Airway epithelial cell (primary cell): Measurements from ENCODE around the gene GRN. TPM values are rescaled to one million over a fixed set of nuclear protein-coding genes. Genes with fewer than 3 reads are reported as not detected.

ENCODE experiments used
- total RNA-seq: library from RNA; depleted of rRNA; stranded (reverse); fragments of >200 nt; gene quantifications from 2 replicates; pipeline ENCODE4 v1.2.3, GENCODE V29; 2015

GRN gene
- 475 and 574 TPM in 2 replicates for total RNA-seq

DNA sequence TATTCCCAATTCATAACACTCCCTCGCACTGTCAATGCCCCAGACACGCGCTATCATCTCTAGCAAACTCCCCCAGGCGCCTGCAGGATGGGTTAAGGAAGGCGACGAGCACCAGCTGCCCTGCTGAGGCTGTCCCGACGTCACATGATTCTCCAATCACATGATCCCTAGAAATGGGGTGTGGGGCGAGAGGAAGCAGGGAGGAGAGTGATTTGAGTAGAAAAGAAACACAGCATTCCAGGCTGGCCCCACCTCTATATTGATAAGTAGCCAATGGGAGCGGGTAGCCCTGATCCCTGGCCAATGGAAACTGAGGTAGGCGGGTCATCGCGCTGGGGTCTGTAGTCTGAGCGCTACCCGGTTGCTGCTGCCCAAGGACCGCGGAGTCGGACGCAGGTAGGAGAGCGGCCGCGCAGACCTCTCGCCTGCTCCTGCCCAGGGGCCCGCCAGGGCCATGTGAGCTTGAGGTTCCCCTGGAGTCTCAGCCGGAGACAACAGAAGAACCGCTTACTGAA lies at the start of gene GRN:
GRN (plus strand) TSS at position 364 of the 515 bp plus-strand sequence. CDS start 3,863 bp downstream, outside the sequence.

DNA sequence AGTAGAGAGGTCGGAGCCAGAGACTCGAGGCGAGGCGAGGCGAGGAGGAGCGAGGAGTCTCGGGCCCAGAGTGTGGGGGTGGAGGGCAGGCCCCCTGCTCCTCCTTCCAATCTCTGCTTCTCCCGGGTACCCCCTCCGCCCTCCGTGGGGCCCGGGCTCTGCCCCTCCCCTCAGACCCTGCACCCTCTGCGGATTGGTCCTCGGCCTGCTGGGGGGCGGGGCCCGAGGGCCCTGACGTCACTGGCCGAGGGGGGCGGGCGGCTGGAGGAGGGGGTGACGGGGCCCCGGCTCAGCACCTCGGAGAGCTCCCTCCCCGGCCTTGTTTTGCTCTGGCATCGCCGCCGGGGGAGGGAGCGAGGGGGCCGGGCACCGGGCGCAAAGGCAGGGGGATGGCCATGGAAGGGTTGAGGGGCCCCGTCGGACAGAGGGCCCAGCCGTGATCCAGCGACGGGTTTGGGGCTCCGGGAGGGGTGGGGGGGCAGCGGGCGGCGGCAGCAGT lies 36.7 kb upstream of the GRN start, which contains the start of gene RUNDC3A:
RUNDC3A (plus strand) TSS at position 282 of the 499 bp plus-strand sequence. CDS start 232 bp downstream, outside the sequence.

DNA sequence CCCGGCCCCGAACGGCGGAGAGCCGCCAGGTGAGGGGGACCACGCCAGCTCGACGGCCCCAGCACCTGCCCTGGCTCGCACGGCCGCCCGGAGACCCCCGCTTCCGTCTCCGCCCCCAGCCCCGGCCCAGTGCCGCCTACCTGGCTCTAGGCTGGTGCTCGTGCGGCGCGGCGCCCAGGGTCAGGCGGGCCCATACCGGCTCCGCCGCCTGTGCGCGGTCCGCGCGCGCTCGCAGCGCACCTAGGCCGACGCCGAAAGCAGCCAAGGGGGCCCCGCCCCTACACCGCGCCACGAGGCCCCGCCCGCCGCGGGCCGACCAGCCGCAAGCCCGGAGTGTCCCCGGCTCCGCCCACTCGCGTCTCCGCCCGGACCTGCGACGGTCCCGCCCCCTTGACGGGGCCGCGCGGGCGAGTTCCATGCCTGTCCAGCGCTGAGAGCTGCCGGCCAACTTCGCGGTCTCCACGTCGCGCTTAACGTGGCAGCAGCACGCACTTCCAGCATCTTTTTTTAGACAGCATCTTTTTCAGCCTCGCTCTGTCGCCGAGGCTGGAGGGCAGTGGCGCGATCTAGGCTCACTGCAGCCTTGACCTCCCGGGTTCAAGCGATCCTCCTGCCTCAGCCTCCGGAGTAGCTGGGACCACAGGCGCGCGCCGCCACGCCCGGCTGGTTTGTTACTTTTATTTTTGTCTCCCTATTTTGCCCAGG lies 20.4 kb upstream of the GRN start, which contains the start of gene SLC25A39:
SLC25A39 (minus strand) TSS at position 253 of the 705 bp plus-strand sequence. CDS start 1,261 bp downstream, outside the sequence.

DNA sequence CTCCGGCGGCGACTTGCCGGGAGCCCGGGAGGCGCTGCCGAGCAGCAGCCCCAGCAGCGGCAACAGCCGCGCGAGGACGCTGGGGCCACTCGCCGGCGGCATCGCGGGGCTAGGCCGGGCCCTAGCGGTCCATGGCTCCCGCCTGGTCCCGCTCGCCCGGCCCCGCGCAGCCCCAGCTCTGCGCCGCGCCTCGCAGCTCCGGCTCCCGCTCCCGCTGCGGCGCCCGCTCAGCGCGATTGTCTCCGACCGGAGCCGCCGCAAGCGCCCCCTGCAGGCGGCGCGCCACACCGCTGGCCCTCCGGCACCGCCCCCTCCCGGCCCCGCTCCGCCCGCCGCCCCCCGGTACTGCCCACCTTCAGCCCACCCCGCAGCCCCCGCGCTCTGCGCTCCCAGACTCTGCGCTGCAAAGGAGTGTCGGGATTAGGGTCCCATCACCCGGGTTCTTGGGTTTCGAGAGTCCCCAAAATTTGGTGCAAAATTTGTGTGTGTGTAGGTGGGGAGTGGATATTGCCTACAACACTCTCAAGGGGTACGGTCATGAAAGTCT lies 18.6 kb downstream of the GRN start, which contains the start of gene FAM171A2:
FAM171A2 (minus strand) TSS at position 241 of the 547 bp plus-strand sequence; CDS start at position 102, 139 bp downstream.

DNA sequence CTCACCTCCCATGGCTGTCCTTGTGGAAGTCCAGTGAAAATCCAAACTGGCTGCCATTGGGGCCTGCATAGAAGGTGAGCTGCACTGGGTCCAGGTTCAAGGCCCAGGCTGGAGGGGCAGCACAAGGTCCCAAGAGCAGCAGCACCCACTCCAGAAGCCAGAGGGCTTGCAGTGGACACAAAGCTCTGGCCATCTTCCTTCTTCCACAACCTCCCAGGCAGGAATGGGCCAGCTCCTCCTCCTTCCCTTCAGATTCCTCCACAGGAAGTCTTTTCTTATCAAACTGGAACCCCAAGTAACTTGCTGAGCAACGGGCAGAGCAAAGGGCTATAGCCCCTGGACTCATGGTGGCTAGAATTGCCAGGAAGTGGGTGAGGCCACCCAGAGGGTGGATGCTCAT lies 44.2 kb downstream of the GRN start, which contains the start of gene ITGA2B:
ITGA2B (minus strand) TSS at position 369 of the 400 bp plus-strand sequence; CDS start at position 193, 176 bp downstream.

Other genes with a start within 250 kb of the GRN start
- 35.1 and 54.8 TPM in 2 replicates for gene HDAC5, start 221.7 kb upstream of the GRN start, total RNA-seq
- gene HROB, start 203.4 kb upstream of the GRN start, total RNA-seq = 5.0 and 9.4 TPM in 2 replicates
- gene ASB16, start 174.6 kb upstream of the GRN start, total RNA-seq = not detected in 2 replicates
- 19.0 and 28.1 TPM in 2 replicates for gene TMUB2, start 158.3 kb upstream of the GRN start, total RNA-seq
- 34.2 and 53.6 TPM in 2 replicates for gene ATXN7L3, start 145.4 kb upstream of the GRN start, total RNA-seq
- 41.1 and 42.3 TPM in 2 replicates for gene UBTF, start 125.6 kb upstream of the GRN start, total RNA-seq
- not detected in 2 replicates for gene SLC4A1, start 77.2 kb upstream of the GRN start, total RNA-seq
- gene RUNDC3A, start 36.7 kb upstream of the GRN start, total RNA-seq = 0.92 and 4.3 TPM in 2 replicates
- gene SLC25A39, start 20.5 kb upstream of the GRN start, total RNA-seq = 203 and 225 TPM in 2 replicates
- gene FAM171A2, start 18.6 kb downstream of the GRN start, total RNA-seq = 4.2 and 5.6 TPM in 2 replicates
- 0.07 TPM in 1 of 2 replicates, not detected in the other for gene ITGA2B, start 44.3 kb downstream of the GRN start, total RNA-seq
- 10.6 and 17.9 TPM in 2 replicates for gene GPATCH8, start 158.1 kb downstream of the GRN start, total RNA-seq
- gene FZD2, start 212.2 kb downstream of the GRN start, total RNA-seq = 3.3 and 4.6 TPM in 2 replicates